KBM-7 (cell line): ENCODE results near the gene NFE2L3.
"Not testable (repeated sequence)": the region's sequence is repeated elsewhere in the genome, so short reads cannot be mapped to it uniquely, and the experiment has no call there.

Experiments used
- DNase-seq: peaks from one replicate; pipeline ENCODE4 v3.0.0-alpha.2; 2015
- in situ Hi-C: fragments of 300-500 bp; cut with MboI; formaldehyde crosslinking; loops from 2 replicates; pipeline ENCODE4 v1.14.3; 2020; ENCODE audit warnings: low sequenced_read_pairs, low pct_unique_long_range_greater_than_20kb, mixed read lengths

Gene NFE2L3

GRCh38 chr7:26151953-26152781 lies at the start of gene NFE2L3:
Gene NFE2L3, plus strand, starts transcription at chr7:26152198. Its CDS starts 301 bp downstream, at chr7:26152499.
- in situ Hi-C loops = no loop called here
- peak; percentile 85 for DNase-seq

DNA sequence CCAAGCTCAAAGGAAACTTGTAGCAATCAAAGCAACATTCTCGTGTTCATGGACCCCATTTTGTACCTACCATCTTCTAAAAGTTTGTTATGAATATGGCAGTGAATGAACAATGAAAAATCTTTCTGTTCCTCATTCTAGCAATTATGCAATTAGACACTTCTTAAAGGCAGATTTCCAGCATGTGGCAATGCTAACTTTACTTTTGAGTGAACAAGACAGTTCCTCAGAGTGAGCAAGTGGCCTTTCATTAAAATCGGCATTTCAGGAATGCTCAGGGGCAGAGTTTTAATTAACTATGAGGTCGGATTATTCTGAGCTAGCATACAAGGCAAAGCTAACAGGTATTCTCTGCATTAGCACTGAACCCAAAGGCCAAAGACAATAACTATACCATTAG lies 48.4 kb upstream of the NFE2L3 start:
- in situ Hi-C loops = no loop called here
- DNase-seq = peak; percentile 39

- DNase-seq = no peak
- in situ Hi-C loops = no loop called here
These were observed 46.8 kb upstream of the NFE2L3 start for GRCh38 chr7:26105236-26105635.

DNA sequence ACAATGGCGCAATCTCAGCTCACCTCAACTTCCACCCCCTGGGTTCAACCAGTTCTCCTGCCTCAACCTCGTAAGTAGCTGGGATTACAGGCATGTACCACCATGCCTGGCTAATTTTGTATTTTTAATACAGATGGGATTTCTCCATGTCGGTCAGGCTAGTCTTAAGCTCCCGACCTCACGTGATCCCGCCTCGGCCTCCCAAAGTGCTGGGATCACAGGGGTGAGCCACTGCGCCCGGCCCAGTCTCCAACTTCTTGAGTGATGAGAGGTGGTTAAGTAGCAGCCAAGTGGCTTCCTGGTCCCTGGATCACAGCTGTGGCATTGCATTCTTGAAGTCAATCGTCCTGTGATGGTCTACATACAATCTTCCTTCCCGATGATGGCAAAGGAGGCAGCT lies 46.1 kb upstream of the NFE2L3 start:
- no peak for DNase-seq
- in situ Hi-C loops = no loop called here

GRCh38 chr7:26112203-26112740 lies 39.7 kb upstream of the NFE2L3 start:
- DNase-seq = no peak
- in situ Hi-C loops = no loop called here

- in situ Hi-C loops = no loop called here
- DNase-seq = no peak
These were observed 36.3 kb upstream of the NFE2L3 start for GRCh38 chr7:26115650-26116049.

GRCh38 chr7:26117142-26117807 lies 34.7 kb upstream of the NFE2L3 start:
- in situ Hi-C loops = no loop called here

DNA sequence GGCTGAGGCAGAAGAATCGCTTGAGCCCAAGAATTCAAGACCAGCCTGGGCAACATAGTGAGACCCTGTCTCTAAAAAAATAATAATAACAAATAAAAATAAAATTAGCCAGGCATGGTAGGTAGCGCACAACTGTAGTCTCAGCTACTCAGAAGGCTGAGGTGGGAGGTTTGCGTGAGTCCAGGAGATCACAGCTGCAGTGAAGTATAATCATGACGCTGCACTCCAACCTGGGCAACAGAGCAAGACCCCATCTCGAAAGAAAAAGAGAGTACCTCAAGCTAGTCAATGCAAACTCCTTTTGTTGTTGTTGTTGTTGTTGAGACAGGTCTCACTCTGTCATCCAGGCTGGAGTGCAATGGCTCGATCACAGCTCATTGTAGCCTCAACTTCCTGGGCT lies 34.0 kb upstream of the NFE2L3 start:
- no peak for DNase-seq
- in situ Hi-C loops = no loop called here

More at GRCh38 chr7:26117142-26117807, 34.7 kb upstream of the NFE2L3 start:
- DNase-seq = peak; percentile 50

DNA sequence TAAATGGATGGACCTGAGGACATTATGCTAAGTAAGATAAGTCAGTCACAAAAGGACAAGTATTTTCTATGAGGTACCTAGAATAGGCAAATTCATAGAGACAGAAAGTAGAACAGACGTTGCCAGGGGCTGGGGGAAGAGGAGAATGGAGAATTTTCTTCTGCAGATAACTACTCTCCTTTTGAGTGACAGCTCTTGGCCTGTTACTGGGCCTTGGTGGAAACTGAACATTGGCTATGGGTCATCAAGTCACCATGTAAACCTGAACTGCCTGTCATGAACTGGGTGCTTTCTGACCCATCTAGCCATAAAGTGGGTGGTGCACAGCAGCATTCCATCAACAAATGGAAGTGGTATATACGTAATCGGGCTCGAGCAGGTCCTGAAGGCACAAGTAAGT lies 29.3 kb upstream of the NFE2L3 start:
- DNase-seq = no peak
- in situ Hi-C loops = no loop called here

DNA sequence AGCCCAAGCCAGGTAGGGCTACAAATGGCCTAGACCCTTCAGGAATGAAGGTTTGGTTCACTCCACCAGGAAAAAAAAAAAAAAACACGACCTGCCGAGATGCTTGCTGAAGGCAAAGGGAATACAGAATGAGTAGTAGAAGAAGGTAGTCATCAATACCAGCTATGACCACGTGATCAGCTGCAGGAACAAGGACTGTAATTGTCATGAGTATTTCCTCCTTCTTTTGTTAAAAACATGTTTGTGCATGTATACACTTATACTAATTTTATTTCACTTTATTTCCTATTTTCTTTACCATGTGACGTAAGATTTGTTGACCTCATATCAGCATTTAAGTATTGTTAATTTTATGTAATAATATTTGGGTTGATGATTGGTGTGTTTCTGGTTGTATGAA lies 27.2 kb upstream of the NFE2L3 start:
- DNase-seq, in situ Hi-C loops: not testable (repeated sequence)

DNA sequence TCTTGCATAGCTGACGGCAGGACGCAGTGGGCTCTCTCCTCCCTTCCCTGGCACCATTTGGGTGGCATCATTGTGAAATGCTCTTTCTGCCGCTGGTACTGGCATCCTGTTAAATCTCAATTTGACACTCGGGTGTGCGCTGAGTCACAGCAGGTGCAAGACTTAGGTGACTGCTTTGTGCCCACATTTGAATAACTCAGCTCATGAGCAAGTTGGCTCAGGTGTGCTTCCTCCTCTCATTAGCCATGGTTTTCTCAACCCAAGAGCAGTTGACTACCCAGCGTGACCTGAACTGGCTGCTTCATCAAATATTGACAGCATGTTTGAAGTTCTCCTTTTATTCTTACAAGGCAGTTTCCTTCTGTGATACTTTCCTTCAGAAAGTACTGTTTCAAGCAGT lies 24.6 kb upstream of the NFE2L3 start:
- in situ Hi-C loops = no loop called here
- no peak for DNase-seq

DNA sequence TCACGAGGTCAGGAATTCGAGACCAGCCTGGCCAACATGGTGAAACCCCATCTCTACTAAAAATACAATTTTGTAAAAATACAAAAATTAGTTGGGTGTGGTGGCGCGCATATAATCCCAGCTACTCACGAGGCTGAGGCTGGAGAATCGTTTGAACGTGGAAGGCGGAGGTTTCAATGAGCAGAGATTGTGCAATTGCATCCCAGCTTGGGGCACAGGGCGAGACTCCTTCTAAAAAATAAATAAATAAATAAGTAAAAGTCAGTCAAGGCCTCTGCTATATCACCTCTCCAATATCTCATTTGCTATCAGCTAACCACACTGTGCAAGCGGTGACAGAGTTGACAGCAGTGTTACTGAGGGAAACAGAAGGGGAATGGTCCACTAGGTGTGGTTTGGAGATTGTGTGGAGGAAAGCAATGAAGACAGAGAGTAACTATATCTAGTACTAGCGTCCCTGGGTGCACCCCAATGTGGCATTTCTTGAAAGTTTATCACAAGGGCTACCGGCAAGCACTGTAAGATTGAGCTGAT lies 20.9 kb upstream of the NFE2L3 start:
- in situ Hi-C loops = no loop called here
- no peak for DNase-seq

- in situ Hi-C loops = no loop called here
- DNase-seq = no peak
These were observed 16.9 kb upstream of the NFE2L3 start for GRCh38 chr7:26135076-26135475.

DNA sequence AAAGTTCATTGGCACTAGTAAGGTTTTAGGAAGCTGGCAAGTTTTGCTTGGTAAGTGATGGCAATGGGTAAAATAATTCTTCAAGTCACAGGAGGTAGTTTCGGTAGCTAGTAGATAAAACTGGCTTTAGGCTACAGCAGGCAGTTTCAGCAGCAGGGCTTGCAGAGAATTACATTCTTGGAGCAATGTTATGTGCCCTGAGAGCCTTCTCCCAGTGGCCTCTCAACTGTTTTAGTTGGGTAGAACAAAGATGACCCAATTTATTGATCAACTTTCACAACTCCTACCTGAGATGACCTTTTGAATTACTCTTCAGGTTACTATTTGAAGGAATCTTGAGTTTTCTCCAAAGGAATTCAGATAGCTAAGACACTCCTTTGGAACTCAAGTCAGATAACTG lies 16.4 kb upstream of the NFE2L3 start:
- no peak for DNase-seq
- in situ Hi-C loops = no loop called here

- in situ Hi-C loops = no loop called here
- no peak for DNase-seq
These were observed 15.2 kb upstream of the NFE2L3 start for GRCh38 chr7:26136831-26137230.

DNA sequence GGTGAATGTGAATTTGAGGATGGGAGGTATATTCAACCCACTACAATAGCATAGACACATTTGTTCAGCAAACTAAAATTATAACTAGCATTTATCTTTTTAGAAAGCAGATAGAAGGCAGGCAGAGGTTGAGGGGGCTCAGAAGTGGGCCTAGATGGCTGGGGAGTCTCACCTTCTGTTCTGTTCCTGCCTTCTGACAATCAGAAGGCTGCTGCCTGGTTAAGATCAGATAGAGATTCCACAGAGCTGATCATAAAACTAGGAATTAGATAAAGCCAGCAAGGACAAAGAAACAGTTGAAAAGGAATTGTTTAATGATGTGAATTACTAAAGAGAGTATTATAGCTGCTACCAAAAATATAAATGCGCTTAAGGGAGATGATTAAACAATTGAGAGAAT lies 11.6 kb upstream of the NFE2L3 start:
- DNase-seq = no peak
- in situ Hi-C loops = no loop called here

DNA sequence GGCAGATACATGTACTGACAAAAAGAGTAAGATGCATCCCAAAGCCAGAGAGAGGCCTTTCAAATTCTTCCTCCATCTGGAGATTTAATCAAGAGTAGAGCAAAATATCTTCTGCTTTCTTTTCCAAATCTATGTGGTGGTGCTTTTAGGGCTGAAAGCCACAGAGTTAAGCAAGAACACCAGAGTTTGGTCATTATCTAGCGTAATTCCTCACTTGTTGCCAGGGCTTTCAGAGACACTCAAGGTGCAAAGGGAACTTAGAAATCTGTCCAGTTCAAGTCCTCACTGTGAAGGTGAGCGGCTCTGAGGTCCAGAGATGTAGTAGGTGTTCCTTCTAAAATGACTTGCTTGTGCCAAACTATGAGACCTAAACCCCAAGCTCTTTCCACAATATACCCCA lies 10.9 kb upstream of the NFE2L3 start:
- in situ Hi-C loops = no loop called here
- no peak for DNase-seq

GRCh38 chr7:26143298-26144048 lies 8.5 kb upstream of the NFE2L3 start:
- no peak for DNase-seq
- in situ Hi-C loops = no loop called here
